Progenitor cell of endocrine pancreas (in vitro differentiated cells): ENCODE data around the gene LARP1. TPM values are rescaled to one million over a fixed set of nuclear protein-coding genes. Genes with fewer than 3 reads are reported as not detected.

ENCODE experiments used
- DNase-seq: peaks from one replicate; pipeline ENCODE4 v3.0.0; 2021; ENCODE audit warnings: low spot score; ENCODE audit not compliant: unreplicated experiment
- H3K27ac Mint-ChIP-seq: 2 replicates; pipeline ENCODE4 v1.8.0; 2021; ENCODE audit warnings: mild to moderate bottlenecking, moderate library complexity, mixed read lengths
- H3K27me3 Mint-ChIP-seq: 2 replicates; pipeline ENCODE4 v1.8.0; 2021; ENCODE audit warnings: mixed read lengths
- H3K36me3 Mint-ChIP-seq: 2 replicates; pipeline ENCODE4 v1.8.0; 2022; ENCODE audit warnings: mixed read lengths; ENCODE audit not compliant: insufficient read depth
- H3K4me1 Mint-ChIP-seq: 2 replicates; pipeline ENCODE4 v1.8.0; 2021; ENCODE audit warnings: low read depth, mixed read lengths
- H3K4me3 Mint-ChIP-seq: 2 replicates; pipeline ENCODE4 v1.8.0; 2021; ENCODE audit warnings: low read depth, mild to moderate bottlenecking, moderate library complexity, mixed read lengths
- H3K9me3 Mint-ChIP-seq: 2 replicates; pipeline ENCODE4 v1.8.0; 2021; ENCODE audit warnings: low read depth, mixed read lengths
- CTCF ChIP-seq: fragments of 200-600 bp; sonication (generic); IDR thresholded peaks from one replicate; pipeline ENCODE4 v1.5.0; 2021; ENCODE audit warnings: antibody characterized with exemption, mild to moderate bottlenecking; ENCODE audit not compliant: unreplicated experiment
- total RNA-seq: library from RNA; stranded (reverse); gene quantifications from 2 replicates; pipeline ENCODE4 v1.2.1, GENCODE V29; 2021

Gene LARP1
- total RNA-seq, 1 donor from 2014 or later, result 225 TPM

GRCh38 chr5:154849264-154849785, 94.1 kb downstream of the LARP1 start:
- Mint-ChIP-seq H3K27me3 (no peaks in the 10 kb centered on the region), H3K36me3 (no peaks in the 10 kb centered on the region), H3K9me3 (no peaks in the 10 kb centered on the region), H3K4me3 (peak overlapping the region; percentile 77), H3K4me1 (peaks cover 23% of the 10 kb centered on the region), H3K27ac (no peak overlapping the region)
- TF ChIP-seq CTCF, result no peak
- no peak for DNase-seq

GRCh38 chr5:154849791-154850201, 94.6 kb downstream of the LARP1 start:
- peaks cover 21% of the 10 kb centered on the region for H3K4me1 Mint-ChIP-seq
- H3K27ac Mint-ChIP-seq, result peak overlapping the region; percentile 93
- DNase-seq, result no peak
- H3K9me3 Mint-ChIP-seq, result no peaks in the 10 kb centered on the region
- no peaks in the 10 kb centered on the region for H3K27me3 Mint-ChIP-seq
- TF ChIP-seq CTCF, result no peak
- no peaks in the 10 kb centered on the region for H3K36me3 Mint-ChIP-seq
- H3K4me3 Mint-ChIP-seq, result peak overlapping the region; percentile 77

- DNase-seq, result peak; percentile 26
- peak within 1 kb of the TSS; percentile 93 for H3K27ac Mint-ChIP-seq
- no peaks in the 10 kb centered on the region for H3K36me3 Mint-ChIP-seq
- H3K4me1 Mint-ChIP-seq, result peaks cover 18% of the 10 kb centered on the region
- no peak for TF ChIP-seq CTCF
- H3K9me3 Mint-ChIP-seq, result no peaks in the 10 kb centered on the region
- H3K27me3 Mint-ChIP-seq, result no peaks in the 10 kb centered on the region
- peak within 1 kb of the TSS; percentile 77 for H3K4me3 Mint-ChIP-seq
These were observed 95.3 kb downstream of the LARP1 start, which contains the start of gene FAXDC2 for GRCh38 chr5:154850255-154851062. Gene FAXDC2, minus strand, starts transcription at chr5:154850603. Its CDS starts 12,425 bp downstream, at chr5:154838178.

- Mint-ChIP-seq H3K27ac (peak overlapping the region; percentile 41), H3K27me3 (no peaks in the 10 kb centered on the region), H3K9me3 (no peaks in the 10 kb centered on the region), H3K4me1 (peaks cover 18% of the 10 kb centered on the region), H3K36me3 (no peaks in the 10 kb centered on the region), H3K4me3 (no peak overlapping the region)
- DNase-seq, result no peak
- no peak for TF ChIP-seq CTCF
These were observed 96.2 kb downstream of the LARP1 start for GRCh38 chr5:154851351-154851750.

GRCh38 chr5:154857530-154858296, 102.5 kb downstream of the LARP1 start:
- no peaks in the 10 kb centered on the region for H3K27me3 Mint-ChIP-seq
- peaks cover under 1% of the 10 kb centered on the region for H3K36me3 Mint-ChIP-seq
- no peak for TF ChIP-seq CTCF

More at GRCh38 chr5:154857530-154858296, 102.5 kb downstream of the LARP1 start:
- Mint-ChIP-seq H3K9me3 (no peaks in the 10 kb centered on the region), H3K4me1 (peaks cover 24% of the 10 kb centered on the region), H3K27ac (peak overlapping the region; percentile 100), H3K4me3 (peak overlapping the region; percentile 90)
- peak; percentile 83 for DNase-seq
